Measurements from ENCODE around the gene EPHA4. TPM values are rescaled to one million over a fixed set of nuclear protein-coding genes. Genes with fewer than 3 reads are reported as not detected.
"Not testable (repeated sequence)": the region's sequence is repeated elsewhere in the genome, so short reads cannot be mapped to it uniquely, and the experiment has no call there.

Gene EPHA4
- total and polyA plus RNA-seq, 2 donors (not counting 1 experiment from before 2014, with no cell fraction given) = 9.6 to 21.0 TPM

GRCh38 chr2:221515864-221516263 is 56.2 kb downstream of the EPHA4 start:
- H3K79me2 ChIP-seq (ENCODE audit: control insufficient read depth, insufficient read depth, low read length) = no peaks in the 10 kb centered on the region
- no peaks in the 10 kb centered on the region for H3K27me3 ChIP-seq (ENCODE audit: control insufficient read depth, insufficient read depth, low read length)
- no peaks in the 10 kb centered on the region for H4K20me1 ChIP-seq (ENCODE audit: control insufficient read depth, extremely low read depth, insufficient read depth, low read length)
- no peaks in the 10 kb centered on the region for H3K36me3 ChIP-seq (ENCODE audit: control insufficient read depth, insufficient read depth, low read length)
- no peaks in the 10 kb centered on the region for H3K9me3 ChIP-seq (ENCODE audit: control insufficient read depth, insufficient read depth, low read depth, low read length)
- no peak overlapping the region for H3K4me2 ChIP-seq (ENCODE audit: extremely low read depth, insufficient read depth, low read length)
- H2AFZ ChIP-seq (ENCODE audit: low read length) = no peak overlapping the region
- no peak overlapping the region for H3K9ac ChIP-seq (ENCODE audit: insufficient read depth, low read length)
- peaks cover 2% of the 10 kb centered on the region for H3K4me1 ChIP-seq (ENCODE audit: control insufficient read depth, extremely low read depth, insufficient read depth, low read length)
- no peak for DNase-seq (ENCODE audit: low read depth in 2 of 2)
- H3K4me3 ChIP-seq (replicated peaks in 1 of 4; ENCODE audit: control extremely low read depth in 1 of 4, insufficient read depth in 1 of 4, low read depth in 3 of 4, low read length in 4 of 4) = no peak overlapping the region
- TF ChIP-seq EZH2 (IDR thresholded peaks at IDR 0.05; ENCODE audit: low read length, missing control alignments) (no peak), CTCF (conservative IDR thresholded peaks at IDR 0.05 in 1 of 2, IDR thresholded peaks at IDR 0.05 in 1 of 2; ENCODE audit: low read depth in 1 of 2, low read length in 2 of 2) (no peak)
- no peak overlapping the region for H3K27ac ChIP-seq (ENCODE audit: insufficient read depth, low read length)

DNA sequence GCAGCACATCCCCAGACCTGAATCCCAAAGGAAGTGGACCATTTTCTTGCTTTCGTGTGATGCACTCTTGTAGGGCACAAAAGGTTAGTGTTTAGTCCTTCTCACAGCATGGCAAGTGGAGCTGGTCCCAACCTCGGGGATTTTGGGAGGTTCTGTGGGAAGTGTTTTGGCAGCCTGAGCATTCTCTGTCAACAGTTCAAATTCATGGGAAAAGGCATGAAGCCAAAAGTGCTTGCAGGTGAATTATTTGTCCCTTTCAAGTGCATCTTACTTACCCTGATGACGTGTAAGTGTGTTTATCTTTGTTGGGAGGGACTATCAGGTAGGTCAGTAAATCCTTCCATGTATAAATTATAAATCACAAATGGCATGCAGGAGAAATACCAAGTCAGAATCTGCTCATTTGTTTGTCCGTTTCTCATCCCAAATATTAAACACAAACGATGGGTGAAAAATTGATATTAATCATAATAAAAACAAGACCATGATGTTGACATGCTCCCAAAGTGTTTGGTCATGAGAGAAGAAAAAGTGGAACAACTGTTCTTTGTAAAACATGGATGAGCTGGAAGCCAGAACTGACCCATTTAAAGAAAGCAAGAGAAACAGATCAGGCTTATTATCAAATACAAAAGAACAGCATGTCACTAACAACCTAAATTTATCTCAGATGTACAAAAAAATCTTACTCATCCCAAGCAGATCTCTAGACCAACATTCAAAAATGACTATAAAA is 57.6 kb downstream of the EPHA4 start:
- Histone ChIP-seq H2AFZ (ENCODE audit: low read length) (no peak overlapping the region), H3K9me3 (ENCODE audit: control insufficient read depth, insufficient read depth, low read depth, low read length) (no peaks in the 10 kb centered on the region), H3K9ac (ENCODE audit: insufficient read depth, low read length) (no peak overlapping the region), H3K4me1 (ENCODE audit: control insufficient read depth, extremely low read depth, insufficient read depth, low read length) (peaks cover 2% of the 10 kb centered on the region), H3K27me3 (ENCODE audit: control insufficient read depth, insufficient read depth, low read length) (no peaks in the 10 kb centered on the region), H4K20me1 (ENCODE audit: control insufficient read depth, extremely low read depth, insufficient read depth, low read length) (no peaks in the 10 kb centered on the region), H3K79me2 (ENCODE audit: control insufficient read depth, insufficient read depth, low read length) (no peaks in the 10 kb centered on the region), H3K27ac (ENCODE audit: insufficient read depth, low read length) (no peak overlapping the region), H3K36me3 (ENCODE audit: control insufficient read depth, insufficient read depth, low read length) (no peaks in the 10 kb centered on the region), H3K4me3 (replicated peaks in 1 of 4; ENCODE audit: control extremely low read depth in 1 of 4, insufficient read depth in 1 of 4, low read depth in 3 of 4, low read length in 4 of 4) (no peak overlapping the region), H3K4me2 (ENCODE audit: extremely low read depth, insufficient read depth, low read length) (no peak overlapping the region)
- no peak for TF ChIP-seq EZH2 (IDR thresholded peaks at IDR 0.05; ENCODE audit: low read length, missing control alignments)
- no peak for TF ChIP-seq CTCF (conservative IDR thresholded peaks at IDR 0.05 in 1 of 2, IDR thresholded peaks at IDR 0.05 in 1 of 2; ENCODE audit: low read depth in 1 of 2, low read length in 2 of 2)
- no peak for DNase-seq (ENCODE audit: low read depth in 2 of 2)

DNA sequence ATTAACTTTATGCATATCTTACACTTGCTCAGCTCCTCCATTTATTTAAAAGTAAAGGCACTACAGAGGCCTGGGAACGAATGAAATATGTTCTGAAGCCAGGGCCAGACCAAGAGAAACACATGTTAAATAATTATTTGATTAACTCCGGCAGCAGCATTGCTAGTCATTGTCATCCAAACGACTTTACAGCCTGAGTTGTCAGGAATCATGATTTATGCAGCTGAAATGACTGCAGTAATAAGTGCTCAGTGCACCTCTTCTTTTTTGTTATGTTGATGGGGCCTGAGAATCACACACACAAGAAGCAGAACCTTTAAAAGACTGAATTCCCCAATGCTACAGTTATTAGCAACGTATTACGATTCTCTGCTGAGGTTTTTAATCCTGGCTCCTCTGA is 58.9 kb downstream of the EPHA4 start:
- Histone ChIP-seq H2AFZ (ENCODE audit: low read length) (no peak overlapping the region), H3K9ac (ENCODE audit: insufficient read depth, low read length) (no peak overlapping the region), H4K20me1 (ENCODE audit: control insufficient read depth, extremely low read depth, insufficient read depth, low read length) (no peaks in the 10 kb centered on the region), H3K36me3 (ENCODE audit: control insufficient read depth, insufficient read depth, low read length) (no peaks in the 10 kb centered on the region), H3K9me3 (ENCODE audit: control insufficient read depth, insufficient read depth, low read depth, low read length) (no peaks in the 10 kb centered on the region), H3K4me1 (ENCODE audit: control insufficient read depth, extremely low read depth, insufficient read depth, low read length) (no peaks in the 10 kb centered on the region), H3K4me3 (replicated peaks in 1 of 4; ENCODE audit: control extremely low read depth in 1 of 4, insufficient read depth in 1 of 4, low read depth in 3 of 4, low read length in 4 of 4) (no peak overlapping the region), H3K27ac (ENCODE audit: insufficient read depth, low read length) (no peak overlapping the region), H3K79me2 (ENCODE audit: control insufficient read depth, insufficient read depth, low read length) (no peaks in the 10 kb centered on the region), H3K4me2 (ENCODE audit: extremely low read depth, insufficient read depth, low read length) (no peak overlapping the region), H3K27me3 (ENCODE audit: control insufficient read depth, insufficient read depth, low read length) (no peaks in the 10 kb centered on the region)
- DNase-seq (ENCODE audit: low read depth in 2 of 2) = no peak
- TF ChIP-seq EZH2 (IDR thresholded peaks at IDR 0.05; ENCODE audit: low read length, missing control alignments) (no peak), CTCF (conservative IDR thresholded peaks at IDR 0.05 in 1 of 2, IDR thresholded peaks at IDR 0.05 in 1 of 2; ENCODE audit: low read depth in 1 of 2, low read length in 2 of 2) (no peak)

- not testable (repeated sequence) for H3K9ac ChIP-seq (ENCODE audit: insufficient read depth, low read length); H3K4me1 ChIP-seq (ENCODE audit: control insufficient read depth, extremely low read depth, insufficient read depth, low read length); H2AFZ ChIP-seq (ENCODE audit: low read length); H3K27me3 ChIP-seq (ENCODE audit: control insufficient read depth, insufficient read depth, low read length); H3K4me2 ChIP-seq (ENCODE audit: extremely low read depth, insufficient read depth, low read length); H3K27ac ChIP-seq (ENCODE audit: insufficient read depth, low read length); H3K9me3 ChIP-seq (ENCODE audit: control insufficient read depth, insufficient read depth, low read depth, low read length); H3K79me2 ChIP-seq (ENCODE audit: control insufficient read depth, insufficient read depth, low read length); DNase-seq (ENCODE audit: low read depth in 2 of 2); H4K20me1 ChIP-seq (ENCODE audit: control insufficient read depth, extremely low read depth, insufficient read depth, low read length); H3K36me3 ChIP-seq (ENCODE audit: control insufficient read depth, insufficient read depth, low read length); H3K4me3 ChIP-seq (replicated peaks in 1 of 4; ENCODE audit: control extremely low read depth in 1 of 4, insufficient read depth in 1 of 4, low read depth in 3 of 4, low read length in 4 of 4)
Observed at GRCh38 chr2:221511325-221511724, 60.8 kb downstream of the EPHA4 start.

Data from fibroblast of lung (primary cell).